Erythroblast (primary cell): ENCODE data around the gene PRSS56.

Experiments used
- GATA1 ChIP-seq: IDR thresholded peaks from 2 replicates; pipeline ENCODE4 v1.6.1; 2011; ENCODE audit warnings: low read depth, mild to moderate bottlenecking, control low read depth, low read length, moderate library complexity
- POLR2A ChIP-seq: IDR thresholded peaks from 2 replicates; pipeline ENCODE4 v1.6.1; 2011; ENCODE audit warnings: mild to moderate bottlenecking, low read length

GRCh38 chr2:232488721-232489300 lies 31.4 kb upstream of the PRSS56 start:
- no peak for TF ChIP-seq POLR2A
- no peak for TF ChIP-seq GATA1
